C4-2B (cell line): ENCODE results near the gene FYB2.

ENCODE experiments used
- H3K27ac ChIP-seq: fragments of 450-650 bp; 2 replicates; pipeline ENCODE4 v1.5.1; 2017
- ZFX ChIP-seq: fragments of 450-650 bp; IDR thresholded peaks from 2 replicates; pipeline ENCODE4 v1.6.1; 2017
- TF ChIP-seq, protein P1 (sequence below): fragments of 450-650 bp; conservative IDR thresholded peaks from 2 replicates; pipeline ENCODE4 v1.5.1; 2017; ENCODE audit warnings: mild to moderate bottlenecking

The FYB2 gene

GRCh38 chr1:56703747-56704146, 115.5 kb downstream of the FYB2 start:
- TF ChIP-seq ZFX, result no peak
- TF ChIP-seq, protein P1, sequence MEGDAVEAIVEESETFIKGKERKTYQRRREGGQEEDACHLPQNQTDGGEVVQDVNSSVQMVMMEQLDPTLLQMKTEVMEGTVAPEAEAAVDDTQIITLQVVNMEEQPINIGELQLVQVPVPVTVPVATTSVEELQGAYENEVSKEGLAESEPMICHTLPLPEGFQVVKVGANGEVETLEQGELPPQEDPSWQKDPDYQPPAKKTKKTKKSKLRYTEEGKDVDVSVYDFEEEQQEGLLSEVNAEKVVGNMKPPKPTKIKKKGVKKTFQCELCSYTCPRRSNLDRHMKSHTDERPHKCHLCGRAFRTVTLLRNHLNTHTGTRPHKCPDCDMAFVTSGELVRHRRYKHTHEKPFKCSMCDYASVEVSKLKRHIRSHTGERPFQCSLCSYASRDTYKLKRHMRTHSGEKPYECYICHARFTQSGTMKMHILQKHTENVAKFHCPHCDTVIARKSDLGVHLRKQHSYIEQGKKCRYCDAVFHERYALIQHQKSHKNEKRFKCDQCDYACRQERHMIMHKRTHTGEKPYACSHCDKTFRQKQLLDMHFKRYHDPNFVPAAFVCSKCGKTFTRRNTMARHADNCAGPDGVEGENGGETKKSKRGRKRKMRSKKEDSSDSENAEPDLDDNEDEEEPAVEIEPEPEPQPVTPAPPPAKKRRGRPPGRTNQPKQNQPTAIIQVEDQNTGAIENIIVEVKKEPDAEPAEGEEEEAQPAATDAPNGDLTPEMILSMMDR, result no peak
- no peak overlapping the region for H3K27ac ChIP-seq

DNA sequence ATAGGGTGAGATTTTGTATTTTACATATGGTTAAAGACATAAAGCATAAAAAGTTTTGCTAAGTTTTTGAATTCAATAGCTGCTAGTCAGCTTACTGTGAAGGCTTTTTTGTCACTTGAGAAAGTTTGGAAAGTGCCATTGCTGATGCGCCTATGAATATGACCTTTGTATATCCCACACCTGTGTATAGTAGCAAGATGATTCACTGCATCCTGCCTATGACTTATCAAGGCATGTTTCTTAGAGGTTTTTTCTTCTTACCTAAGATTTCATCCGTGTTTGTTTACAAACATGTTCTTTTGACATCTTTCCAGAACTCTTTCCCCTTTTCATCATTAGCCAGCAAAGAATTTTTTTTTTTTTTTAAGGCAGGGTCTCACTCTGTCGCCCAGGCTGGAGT, 122.5 kb downstream of the FYB2 start:
- no peak overlapping the region for H3K27ac ChIP-seq
- no peak for TF ChIP-seq ZFX
- TF ChIP-seq, protein P1, result no peak

- TF ChIP-seq, protein P1, result no peak
- no peak for TF ChIP-seq ZFX
- no peak overlapping the region for H3K27ac ChIP-seq
These were observed 130.6 kb downstream of the FYB2 start for GRCh38 chr1:56688522-56689026.

- no peak for TF ChIP-seq ZFX
- TF ChIP-seq, protein P1, result no peak
- H3K27ac ChIP-seq, result no peak overlapping the region
These were observed 133.0 kb downstream of the FYB2 start for GRCh38 chr1:56686169-56686568.

GRCh38 chr1:56683569-56683968, 135.6 kb downstream of the FYB2 start:
- TF ChIP-seq ZFX, result no peak
- TF ChIP-seq, protein P1, result no peak
- H3K27ac ChIP-seq, result no peak overlapping the region

GRCh38 chr1:56676571-56677035, 142.6 kb downstream of the FYB2 start:
- TF ChIP-seq, protein P1, result no peak
- no peak for TF ChIP-seq ZFX
- H3K27ac ChIP-seq, result no peak overlapping the region

GRCh38 chr1:56675763-56676162, 143.4 kb downstream of the FYB2 start:
- no peak for TF ChIP-seq ZFX
- TF ChIP-seq, protein P1, result no peak
- no peak overlapping the region for H3K27ac ChIP-seq
